HG02759 (cell line): ENCODE results near the gene CCDC50.

ENCODE experiments used
- ATAC-seq: cut with Tn5 transposase; IDR thresholded peaks from one replicate; pipeline ENCODE4 v1.9.1; 2021; ENCODE audit warnings: mild to moderate bottlenecking, moderate library complexity; ENCODE audit not compliant: unreplicated experiment

Gene CCDC50

DNA sequence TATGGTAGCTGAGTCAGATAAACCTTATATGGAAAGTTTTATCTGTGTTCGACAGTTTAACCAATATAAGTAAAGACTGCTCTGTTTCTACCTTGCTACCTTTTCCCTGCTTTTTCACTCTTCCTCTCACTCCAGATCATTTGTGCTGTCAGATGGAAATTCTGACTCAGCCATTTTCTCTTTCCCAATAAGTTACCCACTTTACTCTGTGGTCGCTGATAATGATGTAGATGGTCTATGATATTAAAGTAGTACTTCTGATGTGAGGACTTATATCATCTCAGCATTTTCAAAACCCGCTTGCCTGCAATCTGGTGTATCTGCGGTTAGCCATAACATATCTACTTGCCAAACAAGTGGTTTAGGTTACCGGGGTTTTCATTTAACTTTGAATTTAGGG lies 16.1 kb downstream of the CCDC50 start:
- ATAC-seq: no peak

DNA sequence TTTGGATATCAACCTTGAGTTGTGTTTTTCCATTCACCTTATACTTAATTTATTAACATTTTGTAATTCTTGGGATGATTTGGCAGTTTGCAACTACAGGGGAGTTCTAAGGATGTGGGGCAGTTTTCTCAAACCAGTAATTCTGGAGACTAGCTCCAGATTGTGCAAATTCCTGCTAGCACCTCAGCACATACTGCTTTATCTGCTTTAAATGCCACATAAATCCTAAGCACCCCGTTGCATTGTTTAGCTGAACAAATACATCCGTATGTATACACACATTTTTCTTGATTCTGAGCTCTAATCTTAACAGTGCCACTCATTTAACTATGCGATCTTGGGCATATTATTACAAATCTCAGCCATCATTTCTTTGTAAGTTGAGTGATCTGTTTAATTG lies 18.0 kb downstream of the CCDC50 start:
- ATAC-seq: no peak

DNA sequence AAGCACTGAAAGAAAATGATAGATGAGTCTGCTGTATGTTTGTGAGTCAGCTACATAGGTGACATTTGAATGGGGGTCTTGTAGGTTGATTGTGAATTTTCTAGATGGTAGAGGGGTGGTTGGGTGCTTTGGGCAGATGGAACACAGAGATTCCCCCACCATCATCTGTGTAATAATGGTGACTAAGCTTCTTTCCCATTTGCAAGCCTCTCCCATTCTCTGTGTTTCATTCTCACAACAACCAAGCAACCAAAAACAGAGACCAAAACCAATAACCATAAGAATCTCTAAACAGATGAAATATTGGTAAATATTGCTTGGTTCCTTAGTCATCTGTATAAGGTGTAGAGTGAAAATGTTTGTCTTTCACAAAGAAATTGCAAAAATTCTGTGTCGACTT lies 18.9 kb downstream of the CCDC50 start:
- no peak for ATAC-seq

DNA sequence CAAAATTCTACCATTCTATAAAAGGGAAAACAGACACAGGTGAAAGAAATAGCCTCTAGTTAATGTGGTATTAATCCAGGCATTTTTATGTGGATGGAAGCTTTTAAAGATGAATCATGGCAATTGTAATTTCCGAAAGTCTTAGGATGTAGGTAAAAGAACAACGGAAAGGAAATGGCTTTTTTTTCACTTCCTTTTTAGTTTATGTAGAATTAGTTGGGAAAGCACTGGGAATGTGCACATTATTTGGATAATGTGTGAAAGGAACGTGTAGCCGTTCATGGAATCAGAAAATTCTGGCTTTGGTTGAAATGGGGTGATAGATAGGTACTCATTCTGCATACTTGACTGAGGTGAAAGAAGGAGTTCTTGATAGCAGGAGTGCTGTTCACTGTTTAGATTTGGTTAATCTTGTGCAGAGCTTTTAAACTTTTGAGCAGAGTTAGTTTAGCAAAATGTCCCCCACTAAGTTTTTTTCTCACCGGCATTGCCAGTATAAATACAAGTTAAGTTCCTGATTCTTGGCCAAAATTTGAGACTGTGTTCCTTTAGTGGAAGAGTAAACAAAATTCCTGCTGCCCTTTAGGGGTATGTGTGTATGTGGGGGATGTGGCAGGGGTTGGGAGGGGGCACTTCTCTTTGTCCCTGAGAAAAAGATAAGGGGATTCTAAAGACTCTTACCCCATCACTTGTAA lies 21.3 kb downstream of the CCDC50 start:
- no peak for ATAC-seq

DNA sequence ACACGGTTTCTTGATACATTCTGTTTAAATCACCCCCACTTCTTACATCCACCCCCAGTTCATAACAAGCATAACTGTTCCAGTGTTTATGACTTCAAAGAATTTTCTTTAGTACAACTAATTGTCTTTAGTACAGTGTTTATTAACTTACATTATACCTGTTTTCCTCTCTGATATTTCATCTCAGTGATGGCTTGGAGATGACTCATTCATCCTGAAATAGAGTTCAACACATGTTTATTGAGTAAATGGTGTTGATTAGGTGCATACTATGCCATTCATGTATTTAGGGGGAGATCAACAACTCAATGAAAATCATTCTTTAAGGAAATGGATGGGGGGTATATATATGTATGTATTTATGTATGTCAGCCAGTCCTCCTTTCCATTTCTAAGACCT lies 22.8 kb downstream of the CCDC50 start:
- no peak for ATAC-seq

DNA sequence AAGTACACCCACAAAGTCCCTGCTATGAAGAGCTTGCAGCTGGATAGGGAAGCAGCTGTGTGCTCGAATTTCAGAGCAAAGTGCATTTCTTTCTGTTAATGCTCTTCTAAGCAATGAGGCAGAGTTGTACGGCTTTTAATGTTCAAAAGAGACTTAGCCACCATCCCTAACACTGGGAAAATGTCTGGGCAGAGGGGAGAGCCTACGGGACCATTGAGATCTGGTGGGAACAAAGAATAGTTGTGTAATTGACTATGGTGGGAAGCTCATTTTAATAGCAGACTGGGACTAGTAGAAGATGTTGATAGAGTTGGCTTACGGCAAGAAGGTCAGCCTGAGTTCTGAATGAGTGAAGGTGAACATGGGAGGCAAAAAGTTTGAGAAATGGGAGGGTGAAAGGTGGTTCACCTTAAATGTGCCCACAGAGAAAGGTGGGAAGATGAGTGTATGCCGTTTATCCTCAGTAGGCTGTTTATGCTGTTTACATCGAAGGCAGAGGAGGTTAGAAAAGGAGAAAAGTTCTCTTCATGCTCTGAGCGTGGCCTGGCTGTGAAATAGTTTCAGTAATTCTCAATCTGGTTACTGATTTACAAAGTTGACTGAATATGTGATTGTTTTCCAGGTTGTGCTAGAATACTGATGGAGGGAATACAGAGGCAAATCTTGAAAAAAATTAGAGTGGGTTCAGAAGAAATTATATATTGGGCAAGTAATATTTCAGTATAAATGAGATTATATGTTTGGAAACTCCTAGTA lies 24.0 kb downstream of the CCDC50 start:
- peak; percentile 44 for ATAC-seq

DNA sequence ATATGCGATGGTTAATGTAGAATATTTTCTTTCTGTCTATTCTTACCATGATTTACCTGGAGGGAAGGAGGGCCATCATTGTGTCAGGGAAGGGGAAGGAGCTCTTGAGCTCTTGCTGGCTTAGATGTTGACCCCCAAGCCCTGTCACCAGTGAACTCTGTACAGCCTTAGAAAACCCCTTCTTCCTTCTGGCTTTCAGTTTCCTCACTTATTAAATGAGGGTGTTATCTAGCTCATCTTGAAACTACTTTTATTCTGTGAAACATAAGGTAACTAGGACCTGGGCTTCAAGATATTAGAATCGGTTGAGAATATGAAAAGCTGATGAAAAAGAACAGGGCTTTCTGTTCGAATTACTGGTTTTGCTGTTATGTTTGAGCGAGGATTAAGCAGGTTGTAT lies 26.2 kb downstream of the CCDC50 start:
- peak; percentile 81 for ATAC-seq

DNA sequence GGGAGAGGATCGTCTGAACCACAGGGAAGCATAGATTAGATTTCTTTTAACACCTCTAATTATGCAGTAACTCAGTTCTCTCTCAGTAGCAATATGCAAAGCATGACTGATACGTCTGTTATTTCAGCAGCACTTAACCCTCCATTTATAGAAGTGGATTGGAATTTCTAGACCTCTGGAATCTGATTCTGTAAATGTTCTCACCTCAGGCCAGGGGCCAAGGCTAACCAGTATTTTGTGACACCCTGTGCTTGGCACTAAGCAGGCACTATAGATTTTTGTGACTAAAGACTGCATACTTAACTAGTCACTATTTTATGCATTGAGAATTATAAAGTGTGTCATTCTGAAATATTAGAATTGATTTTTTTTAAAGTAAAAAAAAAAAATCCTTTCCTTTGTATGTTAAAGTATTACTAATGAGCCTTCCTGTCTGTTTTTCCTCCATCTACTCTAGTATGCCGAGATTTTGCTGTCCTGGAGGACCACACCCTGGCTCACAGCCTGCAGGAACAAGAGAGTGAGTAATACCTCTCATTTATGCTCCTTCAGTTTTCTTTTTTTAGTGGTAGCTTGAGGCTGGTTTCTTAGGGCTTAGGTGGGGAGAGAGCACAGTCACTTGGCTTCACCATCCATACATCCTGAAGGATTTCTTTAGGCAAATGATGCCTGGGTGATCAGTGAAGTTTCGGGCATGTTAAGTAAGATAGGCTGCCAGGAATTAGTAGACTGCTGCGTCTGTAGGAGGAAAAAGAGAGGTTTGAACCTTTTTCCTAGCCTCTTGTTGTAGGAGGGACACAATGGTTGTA lies 27.6 kb downstream of the CCDC50 start:
- no peak for ATAC-seq

DNA sequence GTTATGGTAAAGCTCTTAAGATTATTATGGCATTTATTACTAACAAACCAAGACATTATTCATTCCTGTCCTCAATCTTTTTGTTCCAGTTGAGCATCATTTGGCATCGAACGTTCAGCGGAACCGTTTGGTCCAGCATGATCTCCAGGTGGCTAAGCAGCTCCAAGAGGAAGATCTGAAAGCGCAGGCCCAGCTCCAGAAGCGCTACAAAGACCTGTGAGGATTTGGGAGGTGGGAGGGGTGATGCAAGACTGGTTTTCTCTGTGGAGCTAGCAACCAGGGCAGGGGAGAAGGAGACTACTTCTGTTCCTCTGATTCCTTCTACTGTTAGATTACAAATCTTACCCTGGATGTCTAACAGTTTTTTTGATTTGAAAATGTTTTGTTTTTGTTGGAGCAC lies 28.7 kb downstream of the CCDC50 start:
- no peak for ATAC-seq

DNA sequence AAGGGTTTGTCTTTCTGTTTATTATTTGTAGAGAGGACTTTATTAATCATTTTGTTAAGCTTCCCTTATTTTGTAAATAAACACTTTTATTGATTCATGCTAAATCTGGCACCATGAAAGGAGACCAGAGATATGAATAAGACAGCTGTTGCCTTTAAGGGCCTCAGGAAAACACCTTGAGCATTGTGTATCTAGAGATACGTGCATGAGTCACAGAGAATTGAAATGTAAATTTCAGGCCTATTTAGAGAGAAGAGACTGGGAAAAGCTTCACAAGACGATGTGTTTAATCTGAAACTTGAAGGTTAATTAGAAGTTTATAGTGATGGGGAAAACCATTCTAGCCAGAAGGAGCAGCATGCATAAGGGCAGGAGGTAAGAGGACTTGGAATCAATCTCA lies 29.7 kb downstream of the CCDC50 start:
- ATAC-seq: peak; percentile 42

DNA sequence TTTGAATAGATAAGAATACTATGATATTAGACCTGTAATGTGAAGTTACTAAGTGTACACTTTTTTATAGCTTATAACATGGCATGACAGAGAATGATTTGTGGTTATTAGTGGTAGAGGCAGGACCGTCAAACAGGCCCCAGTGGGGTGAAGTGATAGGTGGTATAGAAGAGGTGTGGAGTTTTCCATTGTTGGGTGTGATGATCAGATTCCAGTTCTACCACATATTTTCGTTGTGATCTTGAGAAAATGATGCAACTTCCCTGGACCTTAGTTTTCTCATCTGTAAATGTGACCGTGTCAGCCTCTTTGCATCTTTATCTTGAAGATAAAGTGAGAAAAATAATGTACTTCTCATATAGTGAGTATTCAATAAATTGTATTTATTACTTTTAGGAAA lies 31.4 kb downstream of the CCDC50 start:
- ATAC-seq: no peak

DNA sequence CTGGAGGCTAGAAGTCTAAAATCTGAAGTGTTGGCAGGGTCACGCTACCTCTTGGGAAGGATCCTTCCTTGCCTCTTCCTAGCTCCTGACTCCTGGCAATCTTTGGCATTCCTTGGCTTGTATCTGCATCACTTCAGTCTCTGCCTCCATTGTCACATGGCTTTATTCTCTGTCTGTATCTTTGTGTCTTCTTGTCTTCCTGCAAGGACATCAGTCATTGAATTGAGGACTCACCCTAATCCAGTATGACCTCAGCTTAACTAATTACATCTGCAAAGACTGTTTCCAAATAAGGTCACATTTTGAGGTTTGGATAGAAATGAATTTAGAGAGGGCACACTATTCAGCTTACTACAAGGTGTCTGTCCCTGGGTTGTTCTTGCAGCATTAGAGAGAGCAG lies 32.3 kb downstream of the CCDC50 start:
- no peak for ATAC-seq

DNA sequence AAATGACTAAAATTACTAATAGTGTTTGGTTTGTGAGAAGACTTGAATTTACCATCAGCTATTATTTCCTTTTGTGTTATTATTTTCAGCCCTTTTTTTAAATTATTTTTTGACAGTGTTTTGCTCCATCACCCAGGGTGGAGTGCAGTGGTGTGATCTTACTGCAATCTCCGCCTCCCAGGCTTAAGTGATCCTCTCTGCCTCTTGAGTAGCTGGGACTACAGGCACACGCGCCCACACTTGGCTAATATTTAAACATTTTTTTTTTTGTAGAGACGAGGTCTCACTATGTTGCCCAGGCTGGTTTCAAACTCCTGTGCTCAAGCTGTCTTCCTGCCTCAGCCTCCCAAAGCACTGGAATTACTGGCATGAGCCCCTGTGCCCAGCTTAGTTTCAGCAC lies 32.8 kb downstream of the CCDC50 start:
- no peak for ATAC-seq

DNA sequence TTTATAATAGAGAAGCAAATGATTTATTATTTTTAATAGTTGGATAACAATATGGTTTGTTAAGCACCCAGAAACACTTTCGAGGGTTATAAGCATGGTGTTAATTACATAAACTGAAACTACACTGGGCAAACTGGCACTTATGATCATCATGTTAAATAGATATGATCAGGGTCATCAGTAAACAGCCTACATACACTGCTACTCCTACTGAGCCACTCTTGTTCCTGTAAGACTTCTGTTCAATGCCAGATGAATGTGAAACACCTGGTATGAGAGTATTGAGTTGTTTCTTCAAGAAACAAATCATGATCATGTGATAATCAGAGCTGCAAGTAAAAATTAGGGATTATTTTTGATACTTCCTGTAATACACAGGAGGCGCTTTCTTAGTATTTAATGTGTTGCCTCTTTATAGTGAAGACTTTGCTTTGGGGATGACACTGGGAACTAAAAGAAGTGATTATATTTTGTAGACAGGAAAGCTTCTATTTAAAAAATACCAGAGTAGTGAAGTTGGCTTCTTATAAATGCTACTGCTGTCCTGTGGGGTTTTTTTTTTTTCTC lies 33.4 kb downstream of the CCDC50 start:
- ATAC-seq: no peak

DNA sequence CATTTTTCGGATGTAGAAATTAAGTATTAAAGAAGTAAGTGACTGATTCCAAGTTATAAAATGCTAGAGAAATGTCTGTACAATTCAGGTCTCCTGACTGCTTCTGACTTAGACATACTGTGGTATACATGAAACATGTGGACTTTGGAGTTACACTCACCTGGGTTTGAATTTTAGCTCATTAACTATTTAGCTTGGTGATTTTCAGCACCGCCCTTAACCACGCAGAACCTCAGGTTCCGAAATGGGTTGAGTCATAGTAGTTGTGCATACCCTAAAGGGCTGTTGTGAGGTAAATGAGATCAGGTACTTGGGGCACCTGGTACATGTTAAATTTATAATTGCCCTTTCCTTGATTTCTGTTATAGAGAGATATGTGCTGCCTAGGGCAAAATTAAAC lies 34.0 kb downstream of the CCDC50 start:
- ATAC-seq: no peak

DNA sequence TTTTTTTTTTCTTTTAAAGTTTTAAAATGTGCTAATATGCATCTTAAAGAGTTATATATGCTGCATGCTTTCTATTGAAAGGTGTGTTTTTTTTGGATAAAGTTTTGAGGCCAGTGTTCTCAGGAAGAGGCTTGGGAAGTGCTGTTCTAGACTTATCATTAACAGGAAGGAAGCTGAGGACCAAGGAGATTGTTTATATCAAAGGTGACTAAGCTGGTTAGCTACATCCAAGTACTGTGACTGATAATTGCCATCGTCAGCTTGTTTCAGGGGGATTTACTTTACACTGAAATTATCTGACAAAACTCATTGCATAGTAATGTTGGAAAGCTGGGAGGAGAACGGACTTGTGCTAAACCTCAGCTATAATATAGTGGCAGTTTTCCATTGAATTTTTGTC lies 37.5 kb downstream of the CCDC50 start:
- ATAC-seq: no peak

DNA sequence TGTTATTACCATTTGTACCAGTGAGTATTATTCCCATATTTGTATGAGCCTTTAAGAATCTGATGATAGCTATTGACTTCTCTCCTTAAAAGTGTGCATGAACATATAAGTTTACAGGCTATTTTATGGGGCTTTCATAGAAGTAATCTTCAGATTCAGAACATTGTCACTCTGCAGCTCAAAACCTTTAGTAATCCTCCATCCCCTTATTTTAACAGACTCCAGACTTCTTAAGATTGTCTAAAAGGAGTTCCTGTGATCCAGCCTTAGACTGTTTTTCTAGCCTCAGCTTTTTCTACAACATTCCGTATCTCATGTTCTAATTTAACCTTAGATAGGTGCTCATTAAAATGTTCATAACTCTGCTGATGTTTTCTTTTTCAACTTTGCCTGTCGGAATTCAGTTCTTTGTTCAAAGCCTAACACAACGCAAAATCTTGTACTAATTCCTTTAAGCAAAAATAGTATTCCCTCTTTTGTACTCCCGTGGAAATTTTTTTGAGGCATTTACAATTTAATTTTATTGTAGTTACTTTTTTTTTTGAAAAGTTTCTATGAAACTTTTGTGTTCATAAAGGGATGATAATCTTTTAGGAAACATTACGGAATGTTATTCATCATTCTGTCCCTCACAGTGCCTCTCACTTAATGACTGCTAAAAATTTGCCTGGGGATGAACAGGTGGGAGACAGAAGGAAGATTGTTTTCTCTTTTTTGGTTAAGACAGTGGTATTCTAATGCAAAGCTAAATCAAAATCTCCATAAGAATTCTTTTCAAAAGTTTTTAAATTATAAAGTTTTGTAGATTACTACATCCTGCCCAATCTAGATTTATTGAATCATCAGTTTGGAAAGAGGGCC lies 39.8 kb downstream of the CCDC50 start:
- ATAC-seq: no peak

DNA sequence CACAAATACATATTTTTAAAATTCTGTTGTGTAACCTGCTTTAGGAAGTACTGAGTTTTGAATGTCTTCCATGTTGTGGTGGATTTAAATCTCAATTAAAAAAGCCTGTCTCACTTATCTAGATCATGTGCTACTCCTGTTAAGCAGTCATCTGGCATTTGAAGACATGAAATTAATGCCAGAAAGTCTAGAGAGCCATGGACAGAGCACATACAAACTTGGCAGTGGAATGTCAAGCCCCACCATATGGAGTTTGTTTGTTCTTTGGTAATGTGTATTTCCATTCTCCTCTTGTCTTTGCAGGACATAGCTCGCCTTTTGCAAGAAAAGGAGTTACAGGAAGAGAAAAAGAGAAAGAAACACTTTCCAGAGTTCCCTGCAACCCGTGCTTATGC lies 40.4 kb downstream of the CCDC50 start:
- ATAC-seq: no peak

DNA sequence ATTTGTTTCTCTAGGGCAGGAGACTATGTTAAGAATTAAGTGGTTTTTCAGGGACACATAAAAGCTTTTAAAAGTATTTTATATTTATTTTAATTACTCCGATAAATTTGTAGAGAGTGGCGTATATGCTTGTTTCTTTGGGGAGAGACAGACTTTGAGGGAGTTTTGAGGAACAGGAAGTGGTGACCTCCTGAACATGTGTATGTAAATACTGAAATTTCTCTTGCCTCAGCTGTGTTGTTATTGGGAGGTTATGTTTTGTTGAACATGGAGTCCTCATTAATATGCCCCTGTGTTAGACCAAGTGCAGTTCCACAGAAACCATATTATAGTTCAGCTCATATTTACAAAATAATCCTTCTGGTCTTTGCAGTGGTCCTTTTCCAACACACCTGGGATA lies 42.9 kb downstream of the CCDC50 start:
- no peak for ATAC-seq

DNA sequence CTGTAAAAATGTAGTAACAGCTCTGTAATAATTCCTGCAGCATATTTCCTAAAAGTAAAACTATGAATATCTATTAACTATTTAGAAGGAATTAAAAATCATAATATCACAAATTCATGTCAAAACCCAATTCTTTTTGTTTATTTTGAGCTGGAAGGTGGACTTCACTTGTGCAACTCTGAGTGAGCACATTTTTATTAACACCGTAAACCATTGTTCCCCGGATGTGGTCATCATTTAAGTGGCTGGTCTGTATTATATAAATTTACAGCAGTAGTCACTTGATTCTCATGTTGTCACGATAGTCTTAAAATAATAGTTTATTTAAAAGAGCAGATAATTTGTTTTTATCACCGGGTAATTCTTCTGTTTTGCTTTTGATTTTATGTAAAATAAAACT lies 44.1 kb downstream of the CCDC50 start:
- no peak for ATAC-seq
